ENCODE data around the gene CAMTA1.

CAMTA1 gene

DNA sequence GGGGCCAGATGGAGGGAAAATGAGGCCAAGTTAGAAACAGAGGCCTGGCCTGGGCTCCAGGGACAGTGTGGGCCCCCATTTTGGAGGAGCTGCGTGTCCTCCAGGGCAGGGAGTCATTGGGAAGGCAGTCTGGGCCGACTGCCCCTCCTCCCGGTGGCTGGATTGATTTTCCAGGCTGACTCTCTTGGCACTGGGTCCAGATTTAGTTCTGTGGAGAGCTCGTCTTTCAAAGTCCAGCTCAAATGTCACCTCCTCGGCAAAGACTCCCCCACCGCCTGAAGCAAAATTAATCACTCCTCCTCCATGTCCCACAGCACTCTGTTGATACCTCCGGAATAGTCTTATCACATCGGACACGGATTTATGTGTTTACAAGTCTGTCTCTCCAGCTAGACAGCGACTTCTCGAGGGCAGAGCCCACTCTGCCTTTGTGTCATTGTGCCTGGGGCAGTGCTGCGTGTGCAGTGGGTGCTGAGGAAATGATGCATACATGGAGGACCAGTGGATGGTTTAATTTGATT, 175.1 kb downstream of the CAMTA1 start (continued):
- TF ChIP-seq, protein P1, sequence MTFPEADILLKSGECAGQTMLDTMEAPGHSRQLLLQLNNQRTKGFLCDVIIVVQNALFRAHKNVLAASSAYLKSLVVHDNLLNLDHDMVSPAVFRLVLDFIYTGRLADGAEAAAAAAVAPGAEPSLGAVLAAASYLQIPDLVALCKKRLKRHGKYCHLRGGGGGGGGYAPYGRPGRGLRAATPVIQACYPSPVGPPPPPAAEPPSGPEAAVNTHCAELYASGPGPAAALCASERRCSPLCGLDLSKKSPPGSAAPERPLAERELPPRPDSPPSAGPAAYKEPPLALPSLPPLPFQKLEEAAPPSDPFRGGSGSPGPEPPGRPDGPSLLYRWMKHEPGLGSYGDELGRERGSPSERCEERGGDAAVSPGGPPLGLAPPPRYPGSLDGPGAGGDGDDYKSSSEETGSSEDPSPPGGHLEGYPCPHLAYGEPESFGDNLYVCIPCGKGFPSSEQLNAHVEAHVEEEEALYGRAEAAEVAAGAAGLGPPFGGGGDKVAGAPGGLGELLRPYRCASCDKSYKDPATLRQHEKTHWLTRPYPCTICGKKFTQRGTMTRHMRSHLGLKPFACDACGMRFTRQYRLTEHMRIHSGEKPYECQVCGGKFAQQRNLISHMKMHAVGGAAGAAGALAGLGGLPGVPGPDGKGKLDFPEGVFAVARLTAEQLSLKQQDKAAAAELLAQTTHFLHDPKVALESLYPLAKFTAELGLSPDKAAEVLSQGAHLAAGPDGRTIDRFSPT (tag by site-specific recombination; IDR thresholded peaks at IDR 0.05), result no peak; the same call in 1 of the 2 replicates
- TF ChIP-seq KLF8 (tag by site-specific recombination; IDR thresholded peaks at IDR 0.05) (peak; percentile 66), ZNF670 (tag by site-specific recombination; IDR thresholded peaks at IDR 0.05; ENCODE audit: low read depth) (no peak), ZNF416 (tag by site-specific recombination; IDR thresholded peaks at IDR 0.05) (no peak), ZNF354C (tag by site-specific recombination; IDR thresholded peaks at IDR 0.05; ENCODE audit: borderline replicate concordance, low read depth) (no peak), ZFP69B (tag by site-specific recombination; IDR thresholded peaks at IDR 0.05) (peak; percentile 80), ZNF2 (tag by site-specific recombination; IDR thresholded peaks at IDR 0.05) (no peak), MYNN (tag by site-specific recombination; IDR thresholded peaks at IDR 0.05; ENCODE audit: borderline replicate concordance) (0 out of 2 replicates have a peak, but pooled peaks have one; percentile 9), YY1 (tag by site-specific recombination; IDR thresholded peaks at IDR 0.05) (no peak), ZBTB17 (tag by site-specific recombination; IDR thresholded peaks at IDR 0.05) (peak; percentile 83), ZIC2 (tag by site-specific recombination; IDR thresholded peaks at IDR 0.05) (no peak), ZNF341 (tag by site-specific recombination; IDR thresholded peaks at IDR 0.05; ENCODE audit: low read depth) (no peak), ZNF792 (tag by site-specific recombination; IDR thresholded peaks at IDR 0.05) (no peak), ZNF394 (tag by site-specific recombination; IDR thresholded peaks at IDR 0.05; ENCODE audit: borderline replicate concordance) (no peak), ZNF558 (tag by site-specific recombination; IDR thresholded peaks at IDR 0.05) (0 out of 2 replicates have a peak, but pooled peaks have one; percentile 19), TCF7L2 (IDR thresholded peaks at IDR 0.05; ENCODE audit: borderline replicate concordance, low read depth, low read length) (no peak), IKZF3 (tag by site-specific recombination; IDR thresholded peaks at IDR 0.05) (0 out of 2 replicates have a peak, but pooled peaks have one; percentile 12), KLF16 (tag by site-specific recombination; IDR thresholded peaks at IDR 0.05) (peak; percentile 78), ZNF155 (tag by site-specific recombination; IDR thresholded peaks at IDR 0.05) (no peak), ZNF624 (tag by site-specific recombination; IDR thresholded peaks at IDR 0.05) (no peak), ZNF510 (tag by site-specific recombination; IDR thresholded peaks at IDR 0.05; ENCODE audit: insufficient replicate concordance) (no peak), ZNF600 (tag by site-specific recombination; IDR thresholded peaks at IDR 0.05) (peak; percentile 96), GLIS1 (tag by site-specific recombination; IDR thresholded peaks at IDR 0.05) (peak; percentile 76), KLF9 (tag by site-specific recombination; IDR thresholded peaks at IDR 0.05; ENCODE audit: low read depth) (no peak)
- TF ChIP-seq, protein P2, sequence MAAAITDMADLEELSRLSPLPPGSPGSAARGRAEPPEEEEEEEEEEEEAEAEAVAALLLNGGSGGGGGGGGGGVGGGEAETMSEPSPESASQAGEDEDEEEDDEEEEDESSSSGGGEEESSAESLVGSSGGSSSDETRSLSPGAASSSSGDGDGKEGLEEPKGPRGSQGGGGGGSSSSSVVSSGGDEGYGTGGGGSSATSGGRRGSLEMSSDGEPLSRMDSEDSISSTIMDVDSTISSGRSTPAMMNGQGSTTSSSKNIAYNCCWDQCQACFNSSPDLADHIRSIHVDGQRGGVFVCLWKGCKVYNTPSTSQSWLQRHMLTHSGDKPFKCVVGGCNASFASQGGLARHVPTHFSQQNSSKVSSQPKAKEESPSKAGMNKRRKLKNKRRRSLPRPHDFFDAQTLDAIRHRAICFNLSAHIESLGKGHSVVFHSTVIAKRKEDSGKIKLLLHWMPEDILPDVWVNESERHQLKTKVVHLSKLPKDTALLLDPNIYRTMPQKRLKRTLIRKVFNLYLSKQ (tag by site-specific recombination; IDR thresholded peaks at IDR 0.05; ENCODE audit: borderline replicate concordance), result no peak
- TF ChIP-seq, protein P3, sequence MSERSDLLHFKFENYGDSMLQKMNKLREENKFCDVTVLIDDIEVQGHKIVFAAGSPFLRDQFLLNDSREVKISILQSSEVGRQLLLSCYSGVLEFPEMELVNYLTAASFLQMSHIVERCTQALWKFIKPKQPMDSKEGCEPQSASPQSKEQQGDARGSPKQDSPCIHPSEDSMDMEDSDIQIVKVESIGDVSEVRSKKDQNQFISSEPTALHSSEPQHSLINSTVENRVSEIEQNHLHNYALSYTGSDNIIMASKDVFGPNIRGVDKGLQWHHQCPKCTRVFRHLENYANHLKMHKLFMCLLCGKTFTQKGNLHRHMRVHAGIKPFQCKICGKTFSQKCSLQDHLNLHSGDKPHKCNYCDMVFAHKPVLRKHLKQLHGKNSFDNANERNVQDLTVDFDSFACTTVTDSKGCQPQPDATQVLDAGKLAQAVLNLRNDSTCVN (tag by site-specific recombination; optimal IDR thresholded peaks at IDR 0.05), result no peak
- TF ChIP-seq, protein P4, sequence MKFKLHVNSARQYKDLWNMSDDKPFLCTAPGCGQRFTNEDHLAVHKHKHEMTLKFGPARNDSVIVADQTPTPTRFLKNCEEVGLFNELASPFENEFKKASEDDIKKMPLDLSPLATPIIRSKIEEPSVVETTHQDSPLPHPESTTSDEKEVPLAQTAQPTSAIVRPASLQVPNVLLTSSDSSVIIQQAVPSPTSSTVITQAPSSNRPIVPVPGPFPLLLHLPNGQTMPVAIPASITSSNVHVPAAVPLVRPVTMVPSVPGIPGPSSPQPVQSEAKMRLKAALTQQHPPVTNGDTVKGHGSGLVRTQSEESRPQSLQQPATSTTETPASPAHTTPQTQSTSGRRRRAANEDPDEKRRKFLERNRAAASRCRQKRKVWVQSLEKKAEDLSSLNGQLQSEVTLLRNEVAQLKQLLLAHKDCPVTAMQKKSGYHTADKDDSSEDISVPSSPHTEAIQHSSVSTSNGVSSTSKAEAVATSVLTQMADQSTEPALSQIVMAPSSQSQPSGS (tag by site-specific recombination; IDR thresholded peaks at IDR 0.05; ENCODE audit: low read depth), result no peak
- TF ChIP-seq, protein P5, sequence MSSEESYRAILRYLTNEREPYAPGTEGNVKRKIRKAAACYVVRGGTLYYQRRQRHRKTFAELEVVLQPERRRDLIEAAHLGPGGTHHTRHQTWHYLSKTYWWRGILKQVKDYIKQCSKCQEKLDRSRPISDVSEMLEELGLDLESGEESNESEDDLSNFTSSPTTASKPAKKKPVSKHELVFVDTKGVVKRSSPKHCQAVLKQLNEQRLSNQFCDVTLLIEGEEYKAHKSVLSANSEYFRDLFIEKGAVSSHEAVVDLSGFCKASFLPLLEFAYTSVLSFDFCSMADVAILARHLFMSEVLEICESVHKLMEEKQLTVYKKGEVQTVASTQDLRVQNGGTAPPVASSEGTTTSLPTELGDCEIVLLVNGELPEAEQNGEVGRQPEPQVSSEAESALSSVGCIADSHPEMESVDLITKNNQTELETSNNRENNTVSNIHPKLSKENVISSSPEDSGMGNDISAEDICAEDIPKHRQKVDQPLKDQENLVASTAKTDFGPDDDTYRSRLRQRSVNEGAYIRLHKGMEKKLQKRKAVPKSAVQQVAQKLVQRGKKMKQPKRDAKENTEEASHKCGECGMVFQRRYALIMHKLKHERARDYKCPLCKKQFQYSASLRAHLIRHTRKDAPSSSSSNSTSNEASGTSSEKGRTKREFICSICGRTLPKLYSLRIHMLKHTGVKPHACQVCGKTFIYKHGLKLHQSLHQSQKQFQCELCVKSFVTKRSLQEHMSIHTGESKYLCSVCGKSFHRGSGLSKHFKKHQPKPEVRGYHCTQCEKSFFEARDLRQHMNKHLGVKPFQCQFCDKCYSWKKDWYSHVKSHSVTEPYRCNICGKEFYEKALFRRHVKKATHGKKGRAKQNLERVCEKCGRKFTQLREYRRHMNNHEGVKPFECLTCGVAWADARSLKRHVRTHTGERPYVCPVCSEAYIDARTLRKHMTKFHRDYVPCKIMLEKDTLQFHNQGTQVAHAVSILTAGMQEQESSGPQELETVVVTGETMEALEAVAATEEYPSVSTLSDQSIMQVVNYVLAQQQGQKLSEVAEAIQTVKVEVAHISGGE (tag by site-specific recombination; conservative IDR thresholded peaks at IDR 0.05; ENCODE audit: low read depth), result no peak

Measured in HEK293 (cell line).